Fibroblast of pulmonary artery (primary cell): Measurements from ENCODE around the gene PSMC6.
A peak's percentile ranks its signal among the peaks of the same experiment; 100 is the strongest.

ENCODE experiments used
- DNase-seq: peaks from one replicate; pipeline ENCODE4 v3.0.0-alpha.2; 2010; ENCODE audit warnings: low read depth
- H3K4me3 ChIP-seq: replicated peaks from 2 replicates; pipeline ENCODE4 v1.5.1; 2011; ENCODE audit warnings: low read depth, mild to moderate bottlenecking, control low read depth, low read length, moderate library complexity
- TF ChIP-seq, protein P1 (sequence below): IDR thresholded peaks from 2 replicates; pipeline ENCODE4 v1.5.1; 2011; ENCODE audit warnings: mild to moderate bottlenecking, control low read depth, low read length, inconsistent platforms; ENCODE audit errors: missing control alignments

PSMC6 gene

DNA sequence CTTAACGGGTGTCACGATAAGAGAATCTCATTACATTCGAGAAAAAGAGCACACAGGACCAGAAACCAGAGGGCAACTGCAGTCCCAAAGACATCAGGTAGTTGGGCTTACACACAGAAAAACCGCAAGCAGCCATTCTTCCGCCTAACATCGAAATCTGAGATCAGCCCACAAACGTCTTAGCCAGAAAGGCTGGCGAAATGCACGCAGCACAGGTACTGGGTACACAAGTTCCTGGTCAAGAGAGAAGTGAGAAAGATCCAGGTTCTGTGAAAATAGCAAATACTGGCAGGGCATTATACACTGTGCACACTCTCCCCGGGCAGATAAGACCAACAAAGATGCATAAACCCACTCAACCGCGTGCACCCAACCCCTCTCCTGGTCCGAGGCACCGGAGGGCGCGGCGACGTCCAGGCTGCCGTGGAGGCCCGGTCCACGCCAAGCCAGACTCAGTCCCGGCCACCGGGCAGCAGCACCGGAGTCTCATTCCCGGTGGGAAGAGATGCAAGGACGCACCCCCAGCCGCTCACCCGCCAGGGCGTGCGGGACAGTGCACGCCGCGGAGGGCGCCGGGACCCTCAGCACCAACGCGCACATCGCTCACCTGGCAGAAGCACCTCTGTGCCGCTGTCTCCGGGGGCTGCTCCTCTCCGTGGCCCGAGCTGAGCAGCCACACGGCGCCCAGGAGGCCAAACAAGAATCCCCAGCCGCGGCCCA, 12.1 kb upstream of the PSMC6 start:
- peak overlapping the region; percentile 91 for H3K4me3 ChIP-seq
- DNase-seq = peak; percentile 50
- TF ChIP-seq, protein P1, sequence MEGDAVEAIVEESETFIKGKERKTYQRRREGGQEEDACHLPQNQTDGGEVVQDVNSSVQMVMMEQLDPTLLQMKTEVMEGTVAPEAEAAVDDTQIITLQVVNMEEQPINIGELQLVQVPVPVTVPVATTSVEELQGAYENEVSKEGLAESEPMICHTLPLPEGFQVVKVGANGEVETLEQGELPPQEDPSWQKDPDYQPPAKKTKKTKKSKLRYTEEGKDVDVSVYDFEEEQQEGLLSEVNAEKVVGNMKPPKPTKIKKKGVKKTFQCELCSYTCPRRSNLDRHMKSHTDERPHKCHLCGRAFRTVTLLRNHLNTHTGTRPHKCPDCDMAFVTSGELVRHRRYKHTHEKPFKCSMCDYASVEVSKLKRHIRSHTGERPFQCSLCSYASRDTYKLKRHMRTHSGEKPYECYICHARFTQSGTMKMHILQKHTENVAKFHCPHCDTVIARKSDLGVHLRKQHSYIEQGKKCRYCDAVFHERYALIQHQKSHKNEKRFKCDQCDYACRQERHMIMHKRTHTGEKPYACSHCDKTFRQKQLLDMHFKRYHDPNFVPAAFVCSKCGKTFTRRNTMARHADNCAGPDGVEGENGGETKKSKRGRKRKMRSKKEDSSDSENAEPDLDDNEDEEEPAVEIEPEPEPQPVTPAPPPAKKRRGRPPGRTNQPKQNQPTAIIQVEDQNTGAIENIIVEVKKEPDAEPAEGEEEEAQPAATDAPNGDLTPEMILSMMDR = no peak

- peak within 1 kb of the TSS; percentile 91 for H3K4me3 ChIP-seq
- TF ChIP-seq, protein P1 = no peak
- peak; percentile 87 for DNase-seq
Measured at GRCh38 chr14:52695481-52696091, 11.4 kb upstream of the PSMC6 start, which contains the start of gene ERO1A. ERO1A (minus strand) TSS chr14:52695558; CDS start chr14:52695481, 77 bp downstream.

GRCh38 chr14:52700701-52701172, 6.3 kb upstream of the PSMC6 start:
- peak; percentile 66 for DNase-seq
- TF ChIP-seq, protein P1 = no peak
- no peak overlapping the region for H3K4me3 ChIP-seq

- H3K4me3 ChIP-seq = no peak overlapping the region
- peak; percentile 59 for DNase-seq
- TF ChIP-seq, protein P1 = no peak
Measured at GRCh38 chr14:52701223-52701622, 5.8 kb upstream of the PSMC6 start.

DNA sequence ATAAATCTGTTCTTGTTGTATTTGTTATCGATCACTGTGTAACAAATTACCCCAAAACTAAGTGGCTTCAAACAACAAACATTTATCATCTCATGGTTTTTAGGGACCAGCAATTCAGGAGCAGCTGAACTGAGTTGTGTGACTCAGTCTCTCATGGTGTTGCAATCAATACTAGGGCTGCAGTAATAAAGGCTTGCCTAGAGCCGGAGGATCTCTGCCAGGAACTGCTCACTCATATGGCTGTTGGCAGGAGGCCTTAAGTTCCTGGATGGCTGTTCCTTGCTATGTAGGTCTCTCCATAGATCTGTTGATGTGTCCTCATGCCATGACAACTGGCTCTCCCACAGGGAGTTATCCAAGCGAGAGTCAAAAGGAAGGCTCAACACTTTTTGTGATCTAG, 3.8 kb upstream of the PSMC6 start:
- H3K4me3 ChIP-seq = no peak overlapping the region
- TF ChIP-seq, protein P1 = no peak
- peak; percentile 98 for DNase-seq

- no peak overlapping the region for H3K4me3 ChIP-seq
- no peak for DNase-seq
- TF ChIP-seq, protein P1 = no peak
Measured at GRCh38 chr14:52703664-52704063, 3.3 kb upstream of the PSMC6 start.
